Measurements from ENCODE around the gene MPDU1. TPM values are rescaled to one million over a fixed set of nuclear protein-coding genes. Genes with fewer than 3 reads are reported as not detected.
A peak's percentile ranks its signal among the peaks of the same experiment; 100 is the strongest.

The MPDU1 gene
- total and polyA plus RNA-seq, 4 donors = 55.3 to 136 (median 91.2) TPM

GRCh38 chr17:7618608-7619007 lies 35.0 kb downstream of the MPDU1 start:
- DNase-seq (ENCODE audit: low spot score) = no peak
- H3K27me3 ChIP-seq (ENCODE audit: control insufficient read depth in 4 of 4, insufficient read depth in 4 of 4, low read length in 3 of 4) = no peaks in the 10 kb centered on the region
- H3K9ac ChIP-seq (ENCODE audit: low read depth in 1 of 2, low read length in 2 of 2) = no peak overlapping the region
- no peak overlapping the region for H3K27ac ChIP-seq (ENCODE audit: low read depth in 1 of 2, low read length in 2 of 2)
- 83% methylated on average over 5 of the region's 5 CpGs for WGBS
- H3K4me3 ChIP-seq (ENCODE audit: low read depth in 1 of 3, low read length in 3 of 3) = no peak overlapping the region
- TF ChIP-seq RXRA (IDR thresholded peaks at IDR 0.05) = no peak
- TF ChIP-seq RAD21 (IDR thresholded peaks at IDR 0.05) = no peak
- TF ChIP-seq FOXA1 (IDR thresholded peaks at IDR 0.05) = no peak
- H3K36me3 ChIP-seq (ENCODE audit: control insufficient read depth in 4 of 4, insufficient read depth in 3 of 4, low read depth in 1 of 4, low read length in 3 of 4) = no peaks in the 10 kb centered on the region
- H3K9me3 ChIP-seq (ENCODE audit: control insufficient read depth in 4 of 4, low read length in 3 of 4) = no peaks in the 10 kb centered on the region
- peaks cover 0 to 13% (median 9%) of the 10 kb centered on the region in 4 donors for H3K4me1 ChIP-seq (ENCODE audit: control insufficient read depth in 4 of 4, insufficient read depth in 4 of 4, low read length in 3 of 4)

DNA sequence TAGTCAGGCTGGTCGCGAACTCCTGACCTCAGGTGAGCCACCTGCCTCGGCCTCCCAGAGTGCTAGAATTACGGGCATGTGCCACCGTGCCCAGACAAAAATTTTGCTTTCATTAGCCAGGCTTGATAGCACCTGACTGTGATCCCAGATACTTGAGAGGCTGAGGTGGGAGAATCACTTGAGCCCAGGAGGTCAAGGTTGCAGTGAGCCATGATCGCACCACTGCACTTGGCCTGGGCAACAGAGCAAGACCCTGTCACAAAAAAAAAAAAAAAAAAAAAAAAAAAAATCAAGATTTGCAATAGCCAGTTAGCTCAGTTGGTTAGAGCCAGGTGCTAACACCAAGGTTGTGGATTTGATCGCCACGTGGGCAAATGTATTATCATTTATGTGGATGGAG lies 37.2 kb downstream of the MPDU1 start:
- no peak for DNase-seq (ENCODE audit: low spot score)
- no peak for TF ChIP-seq SP1 (IDR thresholded peaks at IDR 0.05)
- TF ChIP-seq GABPA (IDR thresholded peaks at IDR 0.05 in 1 of 2, conservative IDR thresholded peaks at IDR 0.05 in 1 of 2) = no peak
- TF ChIP-seq EGR1 (IDR thresholded peaks at IDR 0.05; ENCODE audit: low read depth in 2 of 2) = no peak
- TF ChIP-seq, protein P1, sequence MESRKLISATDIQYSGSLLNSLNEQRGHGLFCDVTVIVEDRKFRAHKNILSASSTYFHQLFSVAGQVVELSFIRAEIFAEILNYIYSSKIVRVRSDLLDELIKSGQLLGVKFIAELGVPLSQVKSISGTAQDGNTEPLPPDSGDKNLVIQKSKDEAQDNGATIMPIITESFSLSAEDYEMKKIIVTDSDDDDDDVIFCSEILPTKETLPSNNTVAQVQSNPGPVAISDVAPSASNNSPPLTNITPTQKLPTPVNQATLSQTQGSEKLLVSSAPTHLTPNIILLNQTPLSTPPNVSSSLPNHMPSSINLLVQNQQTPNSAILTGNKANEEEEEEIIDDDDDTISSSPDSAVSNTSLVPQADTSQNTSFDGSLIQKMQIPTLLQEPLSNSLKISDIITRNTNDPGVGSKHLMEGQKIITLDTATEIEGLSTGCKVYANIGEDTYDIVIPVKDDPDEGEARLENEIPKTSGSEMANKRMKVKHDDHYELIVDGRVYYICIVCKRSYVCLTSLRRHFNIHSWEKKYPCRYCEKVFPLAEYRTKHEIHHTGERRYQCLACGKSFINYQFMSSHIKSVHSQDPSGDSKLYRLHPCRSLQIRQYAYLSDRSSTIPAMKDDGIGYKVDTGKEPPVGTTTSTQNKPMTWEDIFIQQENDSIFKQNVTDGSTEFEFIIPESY (IDR thresholded peaks at IDR 0.05) = no peak
- TF ChIP-seq JUND (IDR thresholded peaks at IDR 0.05) = no peak
- Histone ChIP-seq H3K27me3 (ENCODE audit: control insufficient read depth in 4 of 4, insufficient read depth in 4 of 4, low read length in 3 of 4) (no peaks in the 10 kb centered on the region), H3K36me3 (ENCODE audit: control insufficient read depth in 4 of 4, insufficient read depth in 3 of 4, low read depth in 1 of 4, low read length in 3 of 4) (no peaks in the 10 kb centered on the region), H3K9ac (ENCODE audit: low read depth in 1 of 2, low read length in 2 of 2) (no peak overlapping the region), H3K4me3 (ENCODE audit: low read depth in 1 of 3, low read length in 3 of 3) (no peak overlapping the region), H3K27ac (ENCODE audit: low read depth in 1 of 2, low read length in 2 of 2) (no peak overlapping the region), H3K9me3 (ENCODE audit: control insufficient read depth in 4 of 4, low read length in 3 of 4) (no peaks in the 10 kb centered on the region), H3K4me1 (ENCODE audit: control insufficient read depth in 4 of 4, insufficient read depth in 4 of 4, low read length in 3 of 4) (peaks cover 2 to 20% (median 14%) of the 10 kb centered on the region in 4 donors)
- WGBS = 96% methylated on average over 8 of the region's 8 CpGs

DNA sequence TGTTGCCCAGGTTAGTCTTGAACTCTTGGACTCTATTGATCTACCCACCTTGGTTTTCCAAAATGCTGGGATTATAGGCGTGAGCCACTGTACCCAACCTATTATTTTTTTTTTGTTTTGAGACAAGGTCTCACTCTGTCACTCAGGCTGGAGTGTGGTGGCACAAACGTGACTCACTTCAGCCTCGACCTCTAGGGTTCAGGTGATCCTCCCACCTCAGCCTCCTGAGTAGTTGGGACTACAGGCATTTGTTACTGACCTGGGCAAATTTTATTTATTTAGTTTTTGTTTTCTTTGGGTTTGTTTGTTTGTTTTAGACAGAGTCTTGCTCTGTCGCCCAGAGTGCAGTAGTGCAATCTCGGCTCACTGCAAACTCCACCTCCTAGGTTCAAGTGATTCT lies 40.0 kb downstream of the MPDU1 start:
- peaks cover 0 to 1% (median 0%) of the 10 kb centered on the region in 4 donors for H3K36me3 ChIP-seq (ENCODE audit: control insufficient read depth in 4 of 4, insufficient read depth in 3 of 4, low read depth in 1 of 4, low read length in 3 of 4)
- no peaks in the 10 kb centered on the region for H3K9me3 ChIP-seq (ENCODE audit: control insufficient read depth in 4 of 4, low read length in 3 of 4)
- no peak overlapping the region for H3K9ac ChIP-seq (ENCODE audit: low read depth in 1 of 2, low read length in 2 of 2)
- DNase-seq (ENCODE audit: low spot score) = no peak
- TF ChIP-seq GABPA (IDR thresholded peaks at IDR 0.05 in 1 of 2, conservative IDR thresholded peaks at IDR 0.05 in 1 of 2) (no peak), TAF1 (conservative IDR thresholded peaks at IDR 0.05) (no peak), HNF4A (conservative IDR thresholded peaks at IDR 0.05) (peak; percentile 49 to 83), RXRA (IDR thresholded peaks at IDR 0.05) (peak; percentile 27 to 43), ATF3 (IDR thresholded peaks at IDR 0.05) (no peak), RAD21 (IDR thresholded peaks at IDR 0.05) (no peak), YY1 (IDR thresholded peaks at IDR 0.05) (no peak), SP1 (IDR thresholded peaks at IDR 0.05) (peak; percentile 14), JUND (IDR thresholded peaks at IDR 0.05) (no peak), FOXA1 (IDR thresholded peaks at IDR 0.05) (no peak), NR2F2 (IDR thresholded peaks at IDR 0.05) (no peak), EGR1 (IDR thresholded peaks at IDR 0.05; ENCODE audit: low read depth in 2 of 2) (no peak), MAX (IDR thresholded peaks at IDR 0.05) (no peak), HNF4G (IDR thresholded peaks at IDR 0.05) (peak; percentile 37), FOXA2 (IDR thresholded peaks at IDR 0.05) (no peak)
- TF ChIP-seq, protein P2, sequence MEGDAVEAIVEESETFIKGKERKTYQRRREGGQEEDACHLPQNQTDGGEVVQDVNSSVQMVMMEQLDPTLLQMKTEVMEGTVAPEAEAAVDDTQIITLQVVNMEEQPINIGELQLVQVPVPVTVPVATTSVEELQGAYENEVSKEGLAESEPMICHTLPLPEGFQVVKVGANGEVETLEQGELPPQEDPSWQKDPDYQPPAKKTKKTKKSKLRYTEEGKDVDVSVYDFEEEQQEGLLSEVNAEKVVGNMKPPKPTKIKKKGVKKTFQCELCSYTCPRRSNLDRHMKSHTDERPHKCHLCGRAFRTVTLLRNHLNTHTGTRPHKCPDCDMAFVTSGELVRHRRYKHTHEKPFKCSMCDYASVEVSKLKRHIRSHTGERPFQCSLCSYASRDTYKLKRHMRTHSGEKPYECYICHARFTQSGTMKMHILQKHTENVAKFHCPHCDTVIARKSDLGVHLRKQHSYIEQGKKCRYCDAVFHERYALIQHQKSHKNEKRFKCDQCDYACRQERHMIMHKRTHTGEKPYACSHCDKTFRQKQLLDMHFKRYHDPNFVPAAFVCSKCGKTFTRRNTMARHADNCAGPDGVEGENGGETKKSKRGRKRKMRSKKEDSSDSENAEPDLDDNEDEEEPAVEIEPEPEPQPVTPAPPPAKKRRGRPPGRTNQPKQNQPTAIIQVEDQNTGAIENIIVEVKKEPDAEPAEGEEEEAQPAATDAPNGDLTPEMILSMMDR (IDR thresholded peaks at IDR 0.05; ENCODE audit: low read depth, low read length, missing input control) = no peak
- TF ChIP-seq, protein P1 (IDR thresholded peaks at IDR 0.05) = no peak
- TF ChIP-seq, protein P3, sequence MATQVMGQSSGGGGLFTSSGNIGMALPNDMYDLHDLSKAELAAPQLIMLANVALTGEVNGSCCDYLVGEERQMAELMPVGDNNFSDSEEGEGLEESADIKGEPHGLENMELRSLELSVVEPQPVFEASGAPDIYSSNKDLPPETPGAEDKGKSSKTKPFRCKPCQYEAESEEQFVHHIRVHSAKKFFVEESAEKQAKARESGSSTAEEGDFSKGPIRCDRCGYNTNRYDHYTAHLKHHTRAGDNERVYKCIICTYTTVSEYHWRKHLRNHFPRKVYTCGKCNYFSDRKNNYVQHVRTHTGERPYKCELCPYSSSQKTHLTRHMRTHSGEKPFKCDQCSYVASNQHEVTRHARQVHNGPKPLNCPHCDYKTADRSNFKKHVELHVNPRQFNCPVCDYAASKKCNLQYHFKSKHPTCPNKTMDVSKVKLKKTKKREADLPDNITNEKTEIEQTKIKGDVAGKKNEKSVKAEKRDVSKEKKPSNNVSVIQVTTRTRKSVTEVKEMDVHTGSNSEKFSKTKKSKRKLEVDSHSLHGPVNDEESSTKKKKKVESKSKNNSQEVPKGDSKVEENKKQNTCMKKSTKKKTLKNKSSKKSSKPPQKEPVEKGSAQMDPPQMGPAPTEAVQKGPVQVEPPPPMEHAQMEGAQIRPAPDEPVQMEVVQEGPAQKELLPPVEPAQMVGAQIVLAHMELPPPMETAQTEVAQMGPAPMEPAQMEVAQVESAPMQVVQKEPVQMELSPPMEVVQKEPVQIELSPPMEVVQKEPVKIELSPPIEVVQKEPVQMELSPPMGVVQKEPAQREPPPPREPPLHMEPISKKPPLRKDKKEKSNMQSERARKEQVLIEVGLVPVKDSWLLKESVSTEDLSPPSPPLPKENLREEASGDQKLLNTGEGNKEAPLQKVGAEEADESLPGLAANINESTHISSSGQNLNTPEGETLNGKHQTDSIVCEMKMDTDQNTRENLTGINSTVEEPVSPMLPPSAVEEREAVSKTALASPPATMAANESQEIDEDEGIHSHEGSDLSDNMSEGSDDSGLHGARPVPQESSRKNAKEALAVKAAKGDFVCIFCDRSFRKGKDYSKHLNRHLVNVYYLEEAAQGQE (IDR thresholded peaks at IDR 0.05) = no peak
- 37% methylated on average over 5 of the region's 5 CpGs for WGBS
- peaks cover 2 to 33% (median 24%) of the 10 kb centered on the region in 4 donors for H3K4me1 ChIP-seq (ENCODE audit: control insufficient read depth in 4 of 4, insufficient read depth in 4 of 4, low read length in 3 of 4)
- H3K4me3 ChIP-seq (ENCODE audit: low read depth in 1 of 3, low read length in 3 of 3) = no peak overlapping the region
- peak overlapping the region; percentile 25 to 60 for H3K27ac ChIP-seq (ENCODE audit: low read depth in 1 of 2, low read length in 2 of 2)
- H3K27me3 ChIP-seq (ENCODE audit: control insufficient read depth in 4 of 4, insufficient read depth in 4 of 4, low read length in 3 of 4) = no peaks in the 10 kb centered on the region
